ENCODE measurements around the gene LMNA. TPM values are rescaled to one million over a fixed set of nuclear protein-coding genes. Genes with fewer than 3 reads are reported as not detected.
A peak's percentile ranks its signal among the peaks of the same experiment; 100 is the strongest.

LMNA gene
- polyA plus RNA-seq, 1 of the 3 experiments (the other 2 are of a cell fraction), result 983 TPM

DNA sequence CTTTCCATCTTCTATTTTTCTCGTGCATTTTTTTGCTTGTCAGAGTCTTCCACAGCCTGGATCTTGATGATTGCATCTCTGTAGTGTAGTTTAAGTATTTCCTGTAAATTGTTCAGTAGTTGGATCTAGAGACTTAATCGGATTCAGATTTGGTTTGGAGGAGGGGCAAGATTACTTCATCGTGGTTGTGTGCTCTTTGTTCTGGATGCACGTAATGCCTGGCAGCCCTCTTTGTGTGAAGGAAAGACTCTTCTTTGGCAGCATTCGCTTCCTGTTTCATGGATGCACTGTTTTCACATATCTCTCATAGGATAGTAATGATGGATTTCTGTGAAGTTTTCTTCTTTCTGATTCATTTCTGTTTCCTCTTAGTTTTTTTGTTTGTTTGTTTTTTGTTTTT, 53.0 kb downstream of the LMNA start:
- Histone ChIP-seq H3K27me3 (ENCODE audit: insufficient read depth) (no peaks in the 10 kb centered on the region), H3K27ac (ENCODE audit: low read depth in 2 of 2, low read length in 1 of 2) (no peak overlapping the region), H2AFZ (ENCODE audit: low read depth) (no peak overlapping the region), H3K9me3 (no peaks in the 10 kb centered on the region), H3K4me3 (ENCODE audit: low read depth in 2 of 2, low read length in 1 of 2) (no peak overlapping the region), H3K9me2 (no peaks in the 10 kb centered on the region), H3K79me2 (ENCODE audit: insufficient read depth) (no peaks in the 10 kb centered on the region), H3F3A (replicated peaks; ENCODE audit: insufficient read depth) (no peaks in the 10 kb centered on the region), H3K36me3 (replicated peaks in 1 of 2; ENCODE audit: control insufficient read depth in 1 of 2, insufficient read depth in 2 of 2, low read length in 1 of 2) (no peaks in the 10 kb centered on the region), H3K9ac (no peak overlapping the region), H3K4me2 (no peak overlapping the region), H3K4me1 (ENCODE audit: control insufficient read depth in 1 of 2, insufficient read depth in 2 of 2, low read depth in 1 of 2, low read length in 1 of 2) (peaks cover 0 to 6% of the 10 kb centered on the region in 2 experiments; a peak in 1 of 4 replicates), H4K20me1 (ENCODE audit: insufficient read depth) (no peaks in the 10 kb centered on the region)
- 61% methylated on average over 5 of the region's 5 CpGs for WGBS (ENCODE audit: low lambda C conversion rate)
- CTCF ChIA-PET, result interaction anchor here (2.0 kb wide), 1 partner anchor 22 kb away, joined by 6 read pairs; no protein-coding TSS in a partner anchor
- no peak for DNase-seq
- no peak for TF ChIP-seq TAF1 (IDR thresholded peaks at IDR 0.05; ENCODE audit: borderline replicate concordance, low read depth, low read length)
- no peak for TF ChIP-seq FOXJ3 (CRISPR knock-in tag; IDR thresholded peaks at IDR 0.05)
- no peak for TF ChIP-seq TEAD4 (IDR thresholded peaks at IDR 0.05; ENCODE audit: borderline replicate concordance, insufficient read depth)
- no peak for TF ChIP-seq POLR2AphosphoS5 (IDR thresholded peaks at IDR 0.05; ENCODE audit: low read depth, low read length)
- no peak for TF ChIP-seq TCF12 (IDR thresholded peaks at IDR 0.05)
- TF ChIP-seq, protein P1, sequence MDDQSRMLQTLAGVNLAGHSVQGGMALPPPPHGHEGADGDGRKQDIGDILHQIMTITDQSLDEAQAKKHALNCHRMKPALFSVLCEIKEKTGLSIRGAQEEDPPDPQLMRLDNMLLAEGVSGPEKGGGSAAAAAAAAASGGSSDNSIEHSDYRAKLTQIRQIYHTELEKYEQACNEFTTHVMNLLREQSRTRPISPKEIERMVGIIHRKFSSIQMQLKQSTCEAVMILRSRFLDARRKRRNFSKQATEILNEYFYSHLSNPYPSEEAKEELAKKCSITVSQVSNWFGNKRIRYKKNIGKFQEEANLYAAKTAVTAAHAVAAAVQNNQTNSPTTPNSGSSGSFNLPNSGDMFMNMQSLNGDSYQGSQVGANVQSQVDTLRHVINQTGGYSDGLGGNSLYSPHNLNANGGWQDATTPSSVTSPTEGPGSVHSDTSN (IDR thresholded peaks at IDR 0.05), result no peak
- TF ChIP-seq EP300 (IDR thresholded peaks at IDR 0.05; ENCODE audit: borderline replicate concordance in 1 of 2, low read depth in 1 of 2, low read length in 1 of 2), result no peak
- no peak for TF ChIP-seq MEF2A (IDR thresholded peaks at IDR 0.05; ENCODE audit: borderline replicate concordance, low read depth)
- POLR2A ChIA-PET, result no interaction called here

DNA sequence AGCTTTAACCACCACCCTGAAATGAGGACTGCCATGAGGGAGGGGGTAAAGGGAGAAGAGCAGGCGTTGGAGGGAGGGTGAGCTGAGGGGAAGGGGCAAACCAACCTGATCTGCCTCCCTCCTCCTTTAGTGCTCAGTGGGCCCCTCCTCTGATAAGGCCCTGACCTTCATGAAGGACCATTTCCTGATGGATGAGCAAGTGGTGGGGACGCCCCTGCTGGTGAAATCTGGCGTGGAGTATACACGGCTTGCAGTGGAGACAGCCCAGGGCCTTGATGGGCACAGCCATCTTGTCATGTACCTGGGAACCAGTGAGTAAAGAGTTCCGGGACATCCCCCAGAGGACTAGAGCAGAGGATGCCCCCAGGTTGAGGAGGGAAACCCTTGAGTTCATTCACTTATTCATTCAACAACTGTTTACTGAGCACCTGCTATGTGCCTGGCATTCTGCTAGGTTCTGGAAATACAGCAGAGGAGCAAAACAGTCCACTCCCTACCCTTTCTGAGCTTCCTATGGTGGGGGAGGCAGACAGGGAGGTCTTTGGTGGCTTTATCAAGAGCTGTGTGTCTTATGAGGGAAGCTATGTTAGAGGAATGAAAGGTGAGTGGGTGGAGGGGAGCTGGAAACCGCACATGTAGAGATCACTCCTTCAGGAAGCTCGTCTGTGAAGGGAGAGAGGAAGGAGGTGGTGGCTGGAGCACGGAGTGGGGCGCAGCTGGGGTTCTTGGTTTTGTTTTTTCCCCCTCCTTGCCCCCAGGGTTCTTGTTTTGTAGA, 58.4 kb downstream of the LMNA start:
- ChIA-PET CTCF (interaction anchor here (1.1 to 2.1 kb wide), 3 partner anchors 9 to 27 kb away, joined by 3 to 6 read pairs (median 5); no protein-coding TSS in a partner anchor), POLR2A (interaction anchor here (0.6 kb wide), 1 partner anchor 176 kb away, joined by 4 read pairs; no protein-coding TSS in a partner anchor)
- Histone ChIP-seq H3K27me3 (ENCODE audit: insufficient read depth) (no peaks in the 10 kb centered on the region), H3K4me3 (ENCODE audit: low read depth in 2 of 2, low read length in 1 of 2) (no peak overlapping the region), H2AFZ (ENCODE audit: low read depth) (no peak overlapping the region), H3K79me2 (ENCODE audit: insufficient read depth) (no peaks in the 10 kb centered on the region), H4K20me1 (ENCODE audit: insufficient read depth) (no peaks in the 10 kb centered on the region), H3K4me1 (ENCODE audit: control insufficient read depth in 1 of 2, insufficient read depth in 2 of 2, low read depth in 1 of 2, low read length in 1 of 2) (no peaks in the 10 kb centered on the region), H3K36me3 (replicated peaks in 1 of 2; ENCODE audit: control insufficient read depth in 1 of 2, insufficient read depth in 2 of 2, low read length in 1 of 2) (no peaks in the 10 kb centered on the region), H3K27ac (ENCODE audit: low read depth in 2 of 2, low read length in 1 of 2) (no peak overlapping the region), H3K9me2 (no peaks in the 10 kb centered on the region), H3K9me3 (no peaks in the 10 kb centered on the region), H3K4me2 (no peak overlapping the region), H3F3A (replicated peaks; ENCODE audit: insufficient read depth) (no peaks in the 10 kb centered on the region), H3K9ac (no peak overlapping the region)
- 84% methylated on average over 5 of the region's 9 CpGs for WGBS (ENCODE audit: low lambda C conversion rate)
- DNase-seq, result peak; percentile 26
- no peak for TF ChIP-seq POLR2AphosphoS5 (IDR thresholded peaks at IDR 0.05; ENCODE audit: low read depth, low read length)
- TF ChIP-seq, protein P2, sequence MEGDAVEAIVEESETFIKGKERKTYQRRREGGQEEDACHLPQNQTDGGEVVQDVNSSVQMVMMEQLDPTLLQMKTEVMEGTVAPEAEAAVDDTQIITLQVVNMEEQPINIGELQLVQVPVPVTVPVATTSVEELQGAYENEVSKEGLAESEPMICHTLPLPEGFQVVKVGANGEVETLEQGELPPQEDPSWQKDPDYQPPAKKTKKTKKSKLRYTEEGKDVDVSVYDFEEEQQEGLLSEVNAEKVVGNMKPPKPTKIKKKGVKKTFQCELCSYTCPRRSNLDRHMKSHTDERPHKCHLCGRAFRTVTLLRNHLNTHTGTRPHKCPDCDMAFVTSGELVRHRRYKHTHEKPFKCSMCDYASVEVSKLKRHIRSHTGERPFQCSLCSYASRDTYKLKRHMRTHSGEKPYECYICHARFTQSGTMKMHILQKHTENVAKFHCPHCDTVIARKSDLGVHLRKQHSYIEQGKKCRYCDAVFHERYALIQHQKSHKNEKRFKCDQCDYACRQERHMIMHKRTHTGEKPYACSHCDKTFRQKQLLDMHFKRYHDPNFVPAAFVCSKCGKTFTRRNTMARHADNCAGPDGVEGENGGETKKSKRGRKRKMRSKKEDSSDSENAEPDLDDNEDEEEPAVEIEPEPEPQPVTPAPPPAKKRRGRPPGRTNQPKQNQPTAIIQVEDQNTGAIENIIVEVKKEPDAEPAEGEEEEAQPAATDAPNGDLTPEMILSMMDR (IDR thresholded peaks at IDR 0.05), result peak; percentile 7; the same call in 1 of the 2 replicates

Measured in SK-N-SH (cell line).